Prostate gland (tissue), 2 donors: ENCODE results near the gene DCAF8L1. TPM values are rescaled to one million over a fixed set of nuclear protein-coding genes. Genes with fewer than 3 reads are reported as not detected.
"Not testable (repeated sequence)": the region's sequence is repeated elsewhere in the genome, so short reads cannot be mapped to it uniquely, and the experiment has no call there.

Experiments
- DNase-seq: peaks from one replicate; pipeline ENCODE4 v3.0.0-alpha.2; 2019; ENCODE audit warnings: low spot score
- H3K27ac ChIP-seq, 2 donors: fragments of 200-600 bp; sonication (generic); 2 replicates each; pipeline ENCODE4 v1.5.1; 2017 to 2019
- H3K27me3 ChIP-seq: fragments of 200-600 bp; sonication (generic); replicated peaks from 2 replicates; pipeline ENCODE4 v1.5.1; 2019; ENCODE audit not compliant: insufficient read depth
- H3K36me3 ChIP-seq, 2 donors: fragments of 200-600 bp; sonication (generic); 1 replicate in 1 of 2; 2 replicates in 1 of 2; pipeline versions ENCODE4 v1.5.1 to v1.8.1; 2017 to 2019
- H3K4me1 ChIP-seq: fragments of 200-600 bp; sonication (generic); replicated peaks from 2 replicates; pipeline ENCODE4 v1.5.1; 2019
- H3K4me3 ChIP-seq, 2 donors: fragments of 200-600 bp; sonication (generic); 2 replicates each; pipeline ENCODE4 v1.5.1; 2017 to 2019
- H3K9me3 ChIP-seq: fragments of 200-600 bp; sonication (generic); 2 replicates; pipeline ENCODE4 v1.5.1; 2017
- CTCF ChIP-seq, 4 experiments: fragments of 200-600 bp in 2 of 4; fragments of 450-650 bp in 2 of 4; sonication (generic) in 2 of 4; IDR thresholded peaks; 1 replicate in 3 of 4; 2 replicates in 1 of 4; pipeline ENCODE4 v1.5.1; 2016 to 2019; ENCODE audit warnings: antibody characterized with exemption in 4 of 4, mild to moderate bottlenecking in 2 of 4, moderate library complexity in 2 of 4
- POLR2A ChIP-seq: fragments of 450-650 bp; IDR thresholded peaks from one replicate; pipeline ENCODE4 v1.6.1; 2016; ENCODE audit warnings: antibody characterized with exemption, mild to moderate bottlenecking
- POLR2AphosphoS5 ChIP-seq: sonication (generic); formaldehyde crosslinking; IDR thresholded peaks from one replicate; pipeline ENCODE4 v1.6.1; 2017; ENCODE audit warnings: antibody characterized with exemption
- WGBS: methylation state at CpG from one replicate; pipeline ENCODE4 v1.1.5; 2018; 5-methylcytosine and 5-hydroxymethylcytosine counted together
- intact Hi-C: fragments of 100-400 bp; cut with DNase I; formaldehyde crosslinking; loops from one replicate; pipeline ENCODE4 v1.14.2; 2022
- total RNA-seq, 2 donors: library from RNA; depleted of rRNA; stranded (reverse); fragments of >200 nt; gene quantifications; one replicate each; pipeline ENCODE4 v1.1.0, GENCODE V29; 2016

The DCAF8L1 gene
- total RNA-seq, 2 donors from 2014 or later, result 1.0 TPM; not detected in 1

DNA sequence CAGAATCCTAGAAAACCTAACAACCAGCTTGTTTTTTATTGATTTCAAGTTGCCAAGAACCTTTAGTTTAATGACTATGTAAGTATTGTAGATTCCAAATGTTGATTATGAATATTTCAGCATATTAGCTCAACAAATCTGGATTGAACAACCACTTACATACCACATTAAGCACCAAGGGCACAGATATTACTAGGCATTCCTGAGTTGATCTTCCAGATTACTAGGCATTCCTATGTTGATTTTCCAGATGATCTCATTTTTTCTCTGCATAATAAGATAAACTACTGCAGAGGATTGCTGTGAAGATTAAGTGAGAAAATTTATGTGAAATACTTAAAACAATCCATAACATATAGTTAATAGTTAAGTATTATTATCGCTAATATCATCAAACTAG lies 17.4 kb upstream of the DCAF8L1 start:
- Histone ChIP-seq H3K36me3 (no peaks in the 10 kb centered on the region), H3K27ac (no peak overlapping the region), H3K27me3 (no peaks in the 10 kb centered on the region), H3K9me3 (no peaks in the 10 kb centered on the region), H3K4me3 (no peak overlapping the region), H3K4me1 (no peaks in the 10 kb centered on the region)
- TF ChIP-seq POLR2AphosphoS5, result no peak
- TF ChIP-seq POLR2A, result no peak
- no peak for TF ChIP-seq CTCF (IDR thresholded peaks at IDR 0.05)
- intact Hi-C loops, result no loop called here
- 100% methylated on average over 1 of the region's 1 CpG for WGBS
- DNase-seq, result no peak

GRCh38 chrX:27997622-27998021 lies 16.4 kb upstream of the DCAF8L1 start:
- 37% methylated on average over 2 of the region's 2 CpGs for WGBS
- Histone ChIP-seq H3K4me3 (no peak overlapping the region), H3K27ac (no peak overlapping the region), H3K27me3 (no peaks in the 10 kb centered on the region), H3K9me3 (no peaks in the 10 kb centered on the region), H3K4me1 (no peaks in the 10 kb centered on the region), H3K36me3 (no peaks in the 10 kb centered on the region)
- intact Hi-C loops, result no loop called here
- no peak for TF ChIP-seq POLR2AphosphoS5
- no peak for TF ChIP-seq POLR2A
- no peak for TF ChIP-seq CTCF (IDR thresholded peaks at IDR 0.05)
- DNase-seq, result no peak

GRCh38 chrX:27996132-27996531 lies 14.9 kb upstream of the DCAF8L1 start:
- intact Hi-C loops, result no loop called here
- no peaks in the 10 kb centered on the region for H3K27me3 ChIP-seq
- H3K4me3 ChIP-seq, result no peak overlapping the region
- H3K4me1 ChIP-seq, result no peaks in the 10 kb centered on the region
- H3K27ac ChIP-seq, result no peak overlapping the region
- no peaks in the 10 kb centered on the region for H3K9me3 ChIP-seq
- no peaks in the 10 kb centered on the region for H3K36me3 ChIP-seq
- no peak for TF ChIP-seq POLR2AphosphoS5
- no peak for TF ChIP-seq CTCF (IDR thresholded peaks at IDR 0.05)
- TF ChIP-seq POLR2A, result no peak
- DNase-seq, result no peak
- 92% methylated on average over 3 of the region's 3 CpGs for WGBS

DNA sequence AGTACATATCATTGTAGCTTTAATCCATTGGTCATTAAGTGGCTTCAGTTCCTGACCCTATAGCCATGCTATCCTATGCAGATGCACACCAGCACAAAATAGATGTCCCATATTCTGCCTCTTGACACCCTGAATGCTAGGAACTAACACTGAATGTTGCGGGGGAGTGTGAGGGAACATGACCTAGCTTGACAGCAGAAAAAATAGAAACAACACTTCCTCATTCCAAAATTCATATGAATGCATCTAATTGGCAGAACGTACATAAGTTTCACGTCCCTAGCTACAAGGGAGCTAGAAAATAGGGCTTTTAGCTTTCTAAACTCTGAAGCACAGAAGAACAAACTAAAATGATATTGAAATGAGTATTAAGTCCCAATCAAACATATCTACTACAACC lies 14.4 kb upstream of the DCAF8L1 start:
- no peaks in the 10 kb centered on the region for H3K36me3 ChIP-seq
- no peaks in the 10 kb centered on the region for H3K27me3 ChIP-seq
- DNase-seq, result no peak
- H3K4me3 ChIP-seq, result no peak overlapping the region
- no peaks in the 10 kb centered on the region for H3K9me3 ChIP-seq
- 61% methylated on average over 3 of the region's 3 CpGs for WGBS
- no peak overlapping the region for H3K27ac ChIP-seq
- TF ChIP-seq CTCF (IDR thresholded peaks at IDR 0.05), result no peak
- TF ChIP-seq POLR2A, result no peak
- no peak for TF ChIP-seq POLR2AphosphoS5
- H3K4me1 ChIP-seq, result no peaks in the 10 kb centered on the region
- intact Hi-C loops, result no loop called here

GRCh38 chrX:27987862-27988646 lies 6.8 kb upstream of the DCAF8L1 start:
- no peaks in the 10 kb centered on the region for H3K4me1 ChIP-seq
- no peaks in the 10 kb centered on the region for H3K36me3 ChIP-seq
- no peaks in the 10 kb centered on the region for H3K9me3 ChIP-seq
- H3K4me3 ChIP-seq, result no peak overlapping the region
- H3K27me3 ChIP-seq, result no peaks in the 10 kb centered on the region
- intact Hi-C loops, result no loop called here
- no peak overlapping the region for H3K27ac ChIP-seq
- WGBS, result 38% methylated on average over 2 of the region's 2 CpGs
- DNase-seq, result no peak
- TF ChIP-seq POLR2AphosphoS5 (no peak), CTCF (IDR thresholded peaks at IDR 0.05) (no peak), POLR2A (no peak)

DNA sequence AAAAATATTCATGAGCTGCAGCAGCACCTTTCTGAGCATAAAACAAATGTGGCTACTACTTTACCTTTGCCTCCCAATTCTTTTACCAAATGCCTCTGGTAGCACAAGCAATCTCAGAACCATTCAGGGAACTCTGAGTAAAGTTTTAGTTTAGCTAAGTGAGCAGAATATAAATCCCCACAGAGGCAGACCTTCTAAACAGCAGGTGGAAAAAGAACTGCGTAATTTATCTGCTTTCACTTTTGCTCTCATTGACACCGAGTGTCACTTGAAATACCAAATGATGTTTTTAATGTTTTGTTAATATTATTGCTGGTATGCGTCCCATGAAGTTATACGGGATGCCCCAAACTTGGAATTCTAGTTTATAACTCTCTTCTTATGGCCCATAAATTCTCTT lies 4.3 kb downstream of the DCAF8L1 start:
- H3K27ac ChIP-seq, H3K27me3 ChIP-seq, H3K4me3 ChIP-seq, DNase-seq, H3K4me1 ChIP-seq, H3K9me3 ChIP-seq, intact Hi-C loops, H3K36me3 ChIP-seq: not testable (repeated sequence)
- 80% methylated on average over 4 of the region's 4 CpGs for WGBS
